HG02840 (cell line): ENCODE data around the gene PRKN.

Source experiments
- ATAC-seq: cut with Tn5 transposase; IDR thresholded peaks from one replicate; pipeline ENCODE4 v1.9.1; 2021; ENCODE audit warnings: mild to moderate bottlenecking, moderate library complexity, moderate number of reproducible peaks; ENCODE audit not compliant: unreplicated experiment, low FRiP score

Gene PRKN

DNA sequence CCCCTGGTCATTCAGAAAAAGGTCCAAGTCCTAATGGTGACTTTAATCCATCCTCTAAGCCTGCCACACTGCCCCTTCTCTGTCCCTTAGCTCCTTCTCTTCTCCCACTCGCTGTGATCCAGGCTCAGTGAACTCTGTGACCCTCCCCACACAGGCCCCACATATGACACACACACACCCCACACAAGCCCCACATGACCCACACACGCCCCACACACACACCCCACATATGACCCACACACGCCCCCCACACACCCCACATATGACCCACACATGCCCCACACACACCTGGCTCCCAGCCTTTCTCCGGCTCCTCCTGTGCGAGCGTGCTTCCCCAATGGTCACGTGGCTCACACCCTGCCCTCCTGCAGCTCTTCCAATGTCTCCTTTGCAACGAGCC lies 925.3 kb downstream of the PRKN start:
- ATAC-seq, result no peak

DNA sequence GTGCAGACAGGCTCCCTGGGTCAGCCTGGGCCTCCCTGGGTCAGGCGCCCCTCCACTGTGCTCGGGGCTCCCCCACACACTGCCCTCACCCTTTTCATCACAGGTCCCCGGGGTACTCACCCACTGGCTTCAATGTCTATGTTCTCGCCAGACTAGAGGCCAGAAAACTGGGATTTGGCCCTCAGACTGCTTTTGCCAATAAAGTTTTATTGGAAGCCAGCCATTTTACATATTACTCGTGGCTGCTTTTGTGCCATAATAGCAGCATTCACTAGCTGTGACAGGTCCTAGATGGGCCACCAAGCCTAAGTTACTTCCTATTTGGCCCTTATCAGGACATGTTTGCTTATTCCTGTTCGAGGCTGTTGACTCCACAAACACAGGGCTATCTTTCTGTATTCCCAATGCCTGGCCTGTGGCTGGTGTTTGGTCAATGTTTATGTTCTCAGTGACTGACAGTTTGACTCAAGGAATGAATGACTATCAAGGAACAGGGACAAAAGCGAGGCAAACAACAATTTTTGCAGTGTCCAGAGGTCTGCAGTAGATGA lies 928.6 kb downstream of the PRKN start:
- ATAC-seq, result no peak

DNA sequence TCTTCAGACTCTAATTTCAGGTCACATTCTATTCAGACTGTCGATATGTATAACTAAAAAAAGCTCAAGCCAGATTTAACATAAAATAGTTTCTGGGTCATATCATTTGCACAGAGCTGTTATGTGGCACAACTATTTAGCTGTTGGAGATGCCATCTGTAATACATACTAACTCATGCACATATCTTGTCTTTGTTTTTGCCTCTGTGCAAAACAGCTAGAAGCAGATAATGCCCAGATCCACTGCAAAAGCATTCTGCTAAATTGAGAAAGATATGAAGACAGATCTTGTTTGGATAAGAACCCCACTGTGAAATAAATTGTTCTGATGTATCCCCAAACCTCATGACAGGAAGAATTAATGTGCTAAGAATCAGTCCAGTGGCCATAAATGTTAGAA lies 930.9 kb downstream of the PRKN start:
- ATAC-seq, result no peak

DNA sequence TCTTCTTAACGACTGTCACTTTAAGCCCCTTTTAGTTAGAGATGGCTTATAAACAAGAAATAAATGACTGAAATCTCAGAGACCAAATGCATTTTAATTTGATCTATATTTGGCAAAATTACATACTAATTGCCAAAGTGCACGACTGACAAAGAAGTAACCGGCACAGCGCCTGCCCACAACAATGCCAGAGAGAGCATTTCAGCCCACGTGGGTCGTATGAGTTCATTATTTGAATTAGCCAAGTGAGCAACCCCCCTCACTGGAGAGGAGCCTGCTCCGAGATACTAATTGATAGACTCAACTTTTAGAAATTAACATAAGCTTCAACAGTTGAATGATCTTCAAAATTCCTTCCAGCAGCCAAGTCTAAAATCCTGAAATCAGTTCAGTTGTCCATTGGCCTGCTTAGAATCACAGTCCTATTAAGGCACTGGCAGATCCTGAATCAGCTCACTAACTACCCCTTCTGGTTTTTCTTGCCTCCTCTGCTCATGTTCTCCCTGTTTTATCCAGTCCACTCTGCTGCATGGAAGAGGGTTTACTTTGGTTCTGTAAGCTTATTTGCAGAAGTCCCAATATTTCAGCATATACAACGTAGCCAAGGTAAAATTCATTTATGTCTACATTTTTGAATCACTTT lies 934.6 kb downstream of the PRKN start:
- ATAC-seq, result no peak

DNA sequence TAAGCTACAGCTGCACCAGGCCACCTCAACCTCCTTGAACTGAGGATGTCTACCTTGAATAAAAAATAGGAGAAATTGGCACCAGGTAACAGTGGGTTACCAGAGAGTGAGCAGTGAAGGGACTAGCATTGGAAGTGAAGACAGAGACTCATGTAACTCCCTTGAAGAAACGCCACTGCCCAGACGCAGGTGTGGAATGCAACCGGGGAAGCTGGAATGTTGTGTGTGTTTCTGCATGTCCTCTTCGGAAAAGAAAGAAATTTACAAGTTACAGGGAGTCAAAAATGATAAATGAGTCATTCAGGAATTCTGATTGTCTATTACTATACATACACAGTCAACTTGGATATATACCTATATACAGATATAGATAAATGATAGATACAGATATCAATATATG lies 939.0 kb downstream of the PRKN start:
- ATAC-seq, result no peak

DNA sequence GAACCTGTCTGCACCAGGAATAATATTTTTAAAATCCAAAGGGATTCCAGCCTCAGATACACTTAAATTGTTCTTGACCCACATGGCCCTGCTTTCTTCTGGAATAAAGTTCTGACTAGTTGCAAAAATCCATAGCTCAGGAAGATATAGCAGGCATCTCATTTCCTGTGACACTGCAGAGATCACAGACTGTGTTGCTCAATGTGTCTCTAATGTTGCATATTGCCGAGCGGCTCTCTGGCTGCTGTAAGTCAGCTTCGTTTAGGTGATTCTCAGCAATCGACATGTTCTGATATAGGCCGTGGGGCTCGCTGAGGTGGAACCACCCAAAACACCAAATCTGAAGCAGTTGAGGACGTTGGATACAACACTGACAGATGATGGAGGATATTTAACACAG lies 955.4 kb downstream of the PRKN start:
- ATAC-seq, result no peak

DNA sequence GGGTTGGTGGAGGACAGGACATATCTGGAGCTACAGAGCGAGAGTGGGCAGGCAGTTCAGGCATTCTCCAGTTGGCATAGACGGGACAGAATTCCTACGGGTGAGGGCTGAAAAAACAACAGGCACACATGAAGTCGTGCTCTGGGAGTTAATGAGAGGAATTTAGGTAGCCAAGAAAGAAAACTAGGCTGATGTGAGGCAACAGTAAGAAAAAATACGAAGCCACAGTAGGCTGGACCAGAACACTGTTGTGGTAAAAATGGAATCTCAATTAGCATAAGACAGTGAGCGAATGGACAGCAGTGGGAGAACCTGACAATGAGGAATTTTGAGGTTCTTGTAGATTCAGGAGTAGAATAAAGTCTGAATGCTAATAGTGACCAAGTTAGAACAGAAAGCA lies 965.6 kb downstream of the PRKN start:
- ATAC-seq, result no peak

DNA sequence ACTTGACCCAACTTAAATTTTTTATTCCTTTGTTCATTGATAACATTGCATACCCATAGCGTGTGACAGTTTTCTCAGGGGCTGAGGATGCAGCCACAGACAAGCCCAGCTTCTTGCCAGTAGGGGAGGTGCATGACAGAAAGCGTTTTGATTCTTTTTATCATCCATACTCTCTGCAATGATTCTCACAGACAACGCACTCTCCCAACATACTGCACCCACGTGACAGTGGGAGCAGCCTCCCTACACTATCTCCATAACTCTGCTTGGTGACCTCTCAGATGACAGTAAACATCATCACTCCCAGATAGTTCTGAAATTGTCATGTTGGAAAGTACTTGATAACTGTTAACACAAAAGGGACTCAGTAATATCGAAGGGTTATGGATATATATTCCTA lies 972.5 kb downstream of the PRKN start:
- ATAC-seq, result no peak

DNA sequence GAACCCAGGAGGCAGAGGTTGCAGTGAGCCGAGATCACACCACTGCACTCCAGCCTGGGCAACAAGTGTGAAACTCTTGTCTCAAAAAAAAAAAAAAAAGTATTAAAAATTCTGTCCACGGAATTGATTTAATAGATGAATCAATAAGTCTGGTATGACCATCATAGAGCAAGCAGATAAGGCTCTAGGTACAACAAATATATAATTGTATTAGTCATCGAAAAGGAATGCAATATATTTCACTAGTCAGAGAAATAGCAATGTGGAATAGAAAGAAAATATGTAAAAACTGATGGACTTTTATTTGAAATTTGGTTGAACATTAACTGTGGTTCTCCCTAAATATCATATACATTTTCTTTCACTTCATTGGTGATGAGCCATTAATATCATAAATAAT lies 976.9 kb downstream of the PRKN start:
- ATAC-seq, result no peak

DNA sequence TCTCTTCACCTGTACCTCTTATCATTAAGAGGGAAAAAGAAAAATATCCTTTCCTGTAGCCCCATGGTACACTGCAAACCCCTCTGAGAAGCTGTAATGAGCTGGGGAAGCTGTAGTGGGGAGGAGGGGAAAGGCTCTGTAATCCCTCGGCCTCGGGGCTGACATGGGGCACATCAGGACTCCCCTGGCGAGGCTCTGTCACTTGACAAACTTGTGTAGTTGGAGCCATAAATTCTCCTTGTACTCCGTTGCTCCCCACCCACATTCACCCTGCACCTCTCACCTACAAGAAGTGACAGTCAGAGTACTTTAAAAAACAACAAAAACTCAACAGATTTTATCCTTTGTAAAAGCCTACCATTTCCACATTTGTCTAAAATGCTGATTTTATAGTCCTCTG lies 978.0 kb downstream of the PRKN start:
- no peak for ATAC-seq

DNA sequence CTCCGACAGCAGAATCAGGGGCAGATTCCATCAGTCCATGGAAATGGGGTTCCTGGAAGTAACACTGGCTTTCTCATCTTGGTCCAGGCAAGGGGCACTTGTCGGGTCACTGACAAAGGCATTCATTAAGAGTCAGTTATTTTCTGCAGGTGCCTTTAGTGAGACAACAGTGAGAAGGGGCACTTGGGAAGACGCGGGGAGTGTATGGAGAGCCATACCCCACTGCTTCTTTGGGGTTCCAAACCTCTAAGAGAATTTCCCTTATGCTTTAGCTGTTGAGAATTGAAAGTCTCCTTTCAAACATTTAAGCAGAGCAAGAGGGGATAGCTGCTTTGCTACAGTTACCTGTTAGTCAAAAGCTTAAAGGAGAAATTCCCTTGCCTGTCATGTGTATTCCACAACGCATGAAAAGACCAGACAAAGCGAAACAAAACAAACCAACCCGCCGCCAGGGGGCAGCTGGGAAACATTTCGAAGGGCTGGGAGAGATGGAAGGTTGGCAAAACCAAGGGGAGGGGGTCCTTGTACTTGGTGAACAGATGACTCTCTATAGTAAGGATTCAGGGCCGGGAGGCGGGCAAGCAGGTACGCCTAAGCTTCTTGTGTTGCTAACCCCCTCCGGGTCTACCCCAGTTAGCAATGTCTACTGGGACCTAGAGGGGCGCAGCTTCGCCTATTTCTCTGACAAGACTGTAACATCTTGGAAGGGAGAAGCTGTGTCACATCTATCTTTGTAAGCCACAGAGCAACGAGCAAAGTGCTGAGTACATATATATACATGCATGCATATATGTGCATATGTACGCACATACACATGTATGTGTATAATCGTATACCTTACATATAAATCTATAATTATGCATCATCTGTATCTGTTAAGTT lies 978.8 kb downstream of the PRKN start:
- no peak for ATAC-seq

DNA sequence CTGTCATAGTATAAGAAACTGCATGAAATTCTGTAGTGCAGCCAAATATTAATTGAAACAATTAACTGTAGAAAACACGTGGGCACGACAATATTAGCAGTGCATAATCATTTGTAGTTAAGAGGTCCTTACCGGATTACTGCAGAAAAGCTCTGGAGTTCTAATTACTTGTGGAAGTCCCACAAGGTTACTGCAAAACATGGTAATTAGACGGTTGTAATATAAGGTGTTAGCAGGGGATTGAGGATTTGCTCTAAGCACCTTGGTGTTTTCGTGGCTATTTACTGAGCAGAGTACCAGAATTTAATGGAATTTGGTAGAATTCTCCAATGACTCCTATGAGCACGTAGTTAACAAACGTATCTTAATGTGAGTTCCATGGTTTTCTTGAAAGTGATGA lies 980.1 kb downstream of the PRKN start:
- ATAC-seq, result no peak

DNA sequence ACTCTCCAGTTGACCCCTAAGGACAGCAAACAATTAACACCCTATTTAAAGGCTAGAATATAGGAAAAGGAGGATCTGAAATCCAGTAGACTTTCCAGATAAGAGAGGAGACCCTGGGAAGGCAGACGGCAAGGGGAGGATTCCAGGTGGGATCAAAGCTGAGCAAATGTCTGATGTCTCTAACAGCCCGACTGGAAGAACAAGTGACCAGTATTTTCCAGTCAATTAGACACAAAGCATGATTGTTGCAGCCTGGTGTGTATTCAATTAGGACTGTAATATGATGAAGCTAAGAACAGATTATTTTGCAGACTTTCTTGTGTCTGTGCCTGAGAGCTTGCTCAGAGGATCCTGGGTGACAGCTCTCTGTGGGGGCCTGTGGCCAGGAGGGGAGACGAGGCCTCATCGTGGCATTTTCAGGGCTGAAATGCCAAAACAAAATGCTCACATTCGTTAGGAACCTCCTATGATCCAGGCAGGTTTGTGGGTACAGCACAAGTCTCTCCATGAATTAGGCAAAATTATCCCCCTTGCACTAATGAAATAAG lies 981.9 kb downstream of the PRKN start:
- ATAC-seq, result no peak

DNA sequence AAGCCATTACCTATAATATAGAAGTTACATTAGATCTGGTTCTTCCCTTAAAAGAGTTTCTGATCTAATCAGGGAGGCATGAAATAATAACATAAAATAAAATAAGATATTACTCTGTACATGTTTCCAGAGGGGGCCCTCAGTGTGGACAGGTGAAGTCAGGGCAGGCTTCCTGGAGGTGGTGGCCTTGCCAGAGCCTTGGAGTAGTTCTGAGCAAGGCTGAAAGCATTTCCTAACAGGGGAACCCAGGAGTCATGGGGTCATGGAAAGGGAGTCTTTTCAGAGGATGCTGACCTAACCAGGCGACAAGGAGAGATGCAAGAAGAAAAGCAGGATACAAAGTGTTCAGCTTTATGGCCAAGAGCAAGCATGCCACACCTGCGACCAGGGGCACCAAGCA lies 982.4 kb downstream of the PRKN start:
- ATAC-seq, result no peak

DNA sequence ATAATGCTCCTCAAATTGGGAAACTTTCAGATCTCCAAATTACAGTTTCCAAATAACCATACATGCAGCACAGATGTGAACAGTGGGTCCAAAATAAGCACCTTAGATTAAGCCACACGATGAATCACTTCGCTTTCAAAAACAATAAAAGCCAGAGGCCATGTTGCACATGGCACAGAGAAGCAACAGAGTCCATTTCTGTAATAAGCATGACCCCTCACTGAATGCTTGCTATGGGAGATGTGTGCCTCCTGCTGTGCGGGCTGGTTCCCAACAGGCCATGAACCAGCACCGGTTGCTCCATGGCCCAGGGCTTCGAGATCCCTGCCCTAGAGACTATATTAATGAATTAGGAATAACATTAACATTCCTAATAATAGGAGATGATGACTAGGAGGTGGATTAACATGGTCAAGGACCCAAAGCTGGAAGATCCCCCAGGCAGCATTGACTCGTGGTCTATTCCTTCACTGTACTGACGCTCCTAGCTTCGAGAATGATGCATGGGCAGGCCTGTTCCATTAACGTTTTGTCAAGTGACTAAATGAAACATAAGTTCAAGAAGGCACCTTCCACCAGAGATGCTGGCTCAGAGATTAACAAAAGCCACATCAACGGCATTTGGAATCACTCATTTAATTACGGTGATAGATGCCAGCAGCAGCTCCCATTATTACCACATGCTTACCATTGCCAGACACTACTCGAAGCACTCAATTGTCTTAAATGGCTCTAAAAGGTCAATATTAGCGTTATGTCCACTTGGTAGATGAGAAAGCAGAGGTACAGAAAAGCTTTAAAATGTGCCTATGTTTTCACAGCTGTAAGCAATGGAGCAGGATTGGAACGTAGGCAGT lies 983.1 kb downstream of the PRKN start:
- ATAC-seq, result no peak

DNA sequence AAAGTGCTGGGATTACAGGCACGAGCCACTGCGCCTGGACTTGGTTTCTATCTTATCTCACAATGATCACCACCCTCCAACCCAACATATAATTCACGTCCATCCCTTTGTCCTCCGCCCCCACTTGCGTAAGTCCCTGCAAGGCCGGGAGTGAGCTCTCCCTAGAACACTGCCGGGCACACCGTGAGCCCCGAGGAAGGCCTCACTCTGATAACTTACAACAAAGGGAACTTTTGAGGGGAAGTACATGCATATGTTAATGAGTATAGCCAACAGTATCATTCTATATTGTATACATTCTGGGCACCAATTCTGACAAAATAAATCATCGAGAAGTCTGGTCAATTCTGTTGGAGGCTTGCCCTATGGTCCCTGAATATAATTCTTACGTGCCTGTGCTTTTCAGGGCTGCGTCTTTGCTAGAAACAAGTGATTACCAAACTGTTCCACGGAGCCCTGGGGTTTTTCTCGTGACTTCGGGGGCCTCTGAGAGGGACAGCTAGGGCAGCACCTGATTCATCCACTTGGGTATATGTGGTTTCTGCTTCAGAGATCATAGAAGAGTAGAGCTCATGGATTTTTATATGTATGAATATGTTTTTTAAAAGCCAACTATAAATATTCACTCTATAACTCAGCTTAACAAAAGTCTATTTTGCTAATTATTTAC lies 983.9 kb downstream of the PRKN start:
- no peak for ATAC-seq

DNA sequence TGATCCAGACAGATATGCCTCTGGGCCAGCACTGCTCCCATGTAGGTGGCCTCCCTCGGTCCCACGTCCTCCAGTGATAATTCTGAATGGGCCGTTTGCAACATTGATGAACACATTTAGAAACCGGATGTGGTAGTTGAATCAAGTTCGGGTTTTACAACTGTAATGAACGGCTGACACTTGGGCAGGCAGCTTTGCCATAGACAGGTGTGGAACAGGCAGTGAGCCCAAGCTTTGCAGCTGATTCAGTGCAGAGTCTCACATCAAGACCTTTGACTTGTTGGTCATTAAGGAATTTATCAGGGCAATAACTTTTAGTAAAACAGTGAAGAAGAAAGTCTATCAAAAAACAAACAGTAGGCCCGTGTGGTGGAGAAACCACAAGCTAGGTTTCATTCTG lies 987.1 kb downstream of the PRKN start:
- no peak for ATAC-seq

DNA sequence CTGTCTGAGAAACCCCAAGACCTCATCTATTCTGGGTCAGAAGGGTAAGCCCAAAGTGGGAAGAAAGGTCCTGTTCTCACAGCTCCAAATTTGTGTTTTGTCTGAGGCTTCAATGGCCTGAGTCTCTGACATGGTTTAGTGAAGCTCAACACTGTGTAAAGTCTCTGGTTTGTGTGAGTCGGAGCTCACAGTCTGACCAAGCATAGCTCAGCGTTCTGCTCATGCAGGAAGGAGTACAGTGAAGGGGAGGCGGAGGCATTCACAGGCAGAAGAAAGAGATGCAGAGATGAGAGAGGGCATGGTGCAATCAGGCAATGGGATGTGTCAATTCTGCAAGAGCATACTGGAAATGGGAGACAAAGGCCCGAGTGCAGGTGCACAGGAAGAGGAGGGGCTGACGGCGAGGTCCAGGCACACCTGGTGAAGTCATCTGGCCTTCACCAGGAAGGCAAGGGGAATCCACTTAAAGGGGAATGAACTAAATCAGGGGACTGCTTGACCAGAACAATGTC lies 990.7 kb downstream of the PRKN start:
- no peak for ATAC-seq

DNA sequence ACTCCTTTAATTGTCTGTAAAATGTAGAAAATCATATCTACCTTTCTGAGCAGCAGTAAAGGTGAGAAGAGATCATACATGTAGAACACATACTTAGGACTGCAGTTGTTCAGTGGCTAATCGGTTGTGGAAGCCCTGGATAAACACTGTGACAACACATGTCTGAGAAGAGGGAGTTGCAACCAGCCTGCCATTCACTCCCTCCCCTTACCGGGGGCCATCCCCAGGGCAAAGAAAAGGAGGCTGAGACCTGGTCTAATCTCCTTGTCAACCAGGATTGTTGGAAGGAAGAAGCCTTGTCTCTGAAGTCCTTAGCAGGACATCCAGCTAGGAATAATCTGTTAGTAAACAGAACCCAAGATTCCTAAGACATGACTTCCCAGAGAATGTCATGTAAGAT lies 991.2 kb downstream of the PRKN start:
- ATAC-seq, result no peak

DNA sequence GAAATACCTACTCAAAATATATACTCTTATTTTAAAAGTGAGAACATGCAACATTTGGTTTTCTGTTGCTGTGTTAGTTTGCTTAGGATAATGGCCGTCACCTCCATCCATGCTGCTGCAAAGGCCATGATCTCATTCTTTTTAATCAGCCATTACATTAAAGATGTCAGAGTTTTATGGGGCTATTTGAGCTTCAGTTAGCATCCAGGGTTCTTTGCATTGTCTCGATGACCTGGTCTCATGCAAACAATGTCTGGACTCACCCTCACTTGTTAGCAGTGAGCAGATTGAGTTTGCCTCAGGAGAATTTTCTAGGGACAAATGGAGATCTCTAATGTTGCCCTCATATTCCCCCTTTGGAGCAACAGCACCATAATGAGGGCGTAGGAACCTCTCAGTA lies 995.0 kb downstream of the PRKN start:
- no peak for ATAC-seq
